Measurements from ENCODE around the gene MCAT.
"Not testable (repeated sequence)": the region's sequence is repeated elsewhere in the genome, so short reads cannot be mapped to it uniquely, and the experiment has no call there.

Gene MCAT

GRCh38 chr22:43153899-43154298 lies 10.7 kb upstream of the MCAT start:
- DNase-seq (ENCODE audit: low spot score) = no peak

GRCh38 chr22:43152357-43153071 lies 9.3 kb upstream of the MCAT start:
- DNase-seq (ENCODE audit: low spot score) = peak; percentile 43

GRCh38 chr22:43152003-43152356 lies 8.8 kb upstream of the MCAT start:
- DNase-seq (ENCODE audit: low spot score) = no peak

- no peak for DNase-seq (ENCODE audit: low spot score)
These were observed 8.2 kb upstream of the MCAT start, which contains the start of gene TSPO for GRCh38 chr22:43151251-43152002. Gene TSPO (plus strand): TSS chr22:43151559. CDS start chr22:43159239, 7,680 bp downstream.

GRCh38 chr22:43150731-43151206 lies 7.6 kb upstream of the MCAT start:
- no peak for DNase-seq (ENCODE audit: low spot score)

- peak; percentile 60 for DNase-seq (ENCODE audit: low spot score)
These were observed 5.4 kb upstream of the MCAT start for GRCh38 chr22:43148581-43148980.

- no peak for DNase-seq (ENCODE audit: low spot score)
These were observed 4.6 kb upstream of the MCAT start for GRCh38 chr22:43147821-43148220.

GRCh38 chr22:43146332-43146731 lies 3.1 kb upstream of the MCAT start:
- not testable (repeated sequence) for DNase-seq (ENCODE audit: low spot score)

- DNase-seq (ENCODE audit: low spot score) = not testable (repeated sequence)
These were observed 2.2 kb upstream of the MCAT start for GRCh38 chr22:43145371-43145770.

- no peak for DNase-seq (ENCODE audit: low spot score)
These were observed 1.8 kb upstream of the MCAT start for GRCh38 chr22:43144949-43145348.

GRCh38 chr22:43136801-43137200 lies 6.4 kb downstream of the MCAT start:
- DNase-seq (ENCODE audit: low spot score) = no peak

- peak; percentile 67 for DNase-seq (ENCODE audit: low spot score)
These were observed 6.9 kb downstream of the MCAT start for GRCh38 chr22:43136255-43136654.

- no peak for DNase-seq (ENCODE audit: low spot score)
These were observed 7.6 kb downstream of the MCAT start for GRCh38 chr22:43135565-43135964.

- DNase-seq (ENCODE audit: low spot score) = no peak
These were observed 8.6 kb downstream of the MCAT start for GRCh38 chr22:43134553-43134952.

- DNase-seq (ENCODE audit: low spot score) = no peak
These were observed 9.8 kb downstream of the MCAT start for GRCh38 chr22:43133401-43133800.

GRCh38 chr22:43131773-43132501 lies 11.3 kb downstream of the MCAT start:
- no peak for DNase-seq (ENCODE audit: low spot score)

GRCh38 chr22:43129426-43130425 lies 13.5 kb downstream of the MCAT start:
- DNase-seq (ENCODE audit: low spot score) = no peak

- DNase-seq (ENCODE audit: low spot score) = peak; percentile 86
These were observed 14.2 kb downstream of the MCAT start for GRCh38 chr22:43128928-43129424.

GRCh38 chr22:43128116-43128515 lies 15.1 kb downstream of the MCAT start:
- peak; percentile 65 for DNase-seq (ENCODE audit: low spot score)

GRCh38 chr22:43127166-43127908 lies 15.9 kb downstream of the MCAT start:
- DNase-seq (ENCODE audit: low spot score) = peak; percentile 60
